Naive B cell (primary cell): ENCODE results near the gene FERMT3. TPM values are rescaled to one million over a fixed set of nuclear protein-coding genes. Genes with fewer than 3 reads are reported as not detected.

Experiments
- ATAC-seq, 2 donors: fragments of 150-1000 bp; cut with Tn5 transposase; 2 replicates each; pipeline ENCODE4 v1.10.0; 2021; ENCODE audit warnings: low read depth in 2 of 2, mild to moderate bottlenecking in 2 of 2, moderate library complexity in 2 of 2
- DNase-seq: peaks from one replicate; pipeline ENCODE4 v3.0.0; 2022
- H3K27ac Mint-ChIP-seq, 6 donors: one replicate each; pipeline ENCODE4 v1.8.0; 2020 to 2022; ENCODE audit warnings: mild to moderate bottlenecking in 6 of 6, mixed read lengths in 6 of 6, moderate library complexity in 5 of 6, inconsistent platforms in 2 of 6
- H3K27me3 Mint-ChIP-seq, 3 donors: one replicate each; pipeline ENCODE4 v1.8.0; 2021 to 2022; ENCODE audit warnings: mixed read lengths in 3 of 3, mild to moderate bottlenecking in 1 of 3
- H3K36me3 Mint-ChIP-seq, 2 donors: one replicate each; pipeline ENCODE4 v1.8.0; 2020 to 2022; ENCODE audit warnings: mixed read lengths in 2 of 2, inconsistent platforms in 1 of 2, mild to moderate bottlenecking in 1 of 2
- H3K4me1 Mint-ChIP-seq, 3 donors: one replicate each; pipeline ENCODE4 v1.8.0; 2020 to 2022; ENCODE audit warnings: mixed read lengths in 3 of 3, inconsistent platforms in 1 of 3, mild to moderate bottlenecking in 1 of 3, moderate library complexity in 1 of 3
- H3K4me3 Mint-ChIP-seq, 8 donors: one replicate each; pipeline ENCODE4 v1.8.0; 2020 to 2022; ENCODE audit warnings: mild to moderate bottlenecking in 8 of 8, mixed read lengths in 8 of 8, moderate library complexity in 8 of 8, inconsistent platforms in 2 of 8
- H3K9me3 Mint-ChIP-seq, 7 donors: one replicate each; pipeline ENCODE4 v1.8.0; 2020 to 2022; ENCODE audit warnings: mixed read lengths in 7 of 7, mild to moderate bottlenecking in 5 of 7, inconsistent platforms in 2 of 7, moderate library complexity in 1 of 7
- polyA plus RNA-seq, 6 donors: library from polyadenylated mRNA; unstranded; fragments of 300-500 nt; fragmentation: Illumina TruSeq; gene quantifications; one replicate each; pipeline ENCODE4 v1.2.3, GENCODE V29; 2021; ENCODE audit warnings: low read depth in 6 of 6

Gene FERMT3
- polyA plus RNA-seq, 6 donors from 2014 or later: 98.6 to 148 (median 118) TPM

- peaks cover 16 to 22% (median 22%) of the 10 kb centered on the region in 3 donors for H3K4me1 Mint-ChIP-seq
- H3K4me3 Mint-ChIP-seq: no peak overlapping the region
- no peaks in the 10 kb centered on the region for H3K27me3 Mint-ChIP-seq
- no peaks in the 10 kb centered on the region for H3K9me3 Mint-ChIP-seq
- DNase-seq (no peak), ATAC-seq (no peak)
- H3K36me3 Mint-ChIP-seq: peaks cover 0 to 6% of the 10 kb centered on the region in 2 donors
- H3K27ac Mint-ChIP-seq: peak overlapping the region in 3 of 6 donors; percentile 26 to 88 (median 35)
These were observed 12.3 kb downstream of the FERMT3 start for GRCh38 chr11:64218628-64219353.

- ATAC-seq: no peak
- H3K36me3 Mint-ChIP-seq: peaks cover 0 to 6% of the 10 kb centered on the region in 2 donors
These were observed 12.8 kb downstream of the FERMT3 start for GRCh38 chr11:64219354-64219684.

GRCh38 chr11:64219755-64220154, 13.2 kb downstream of the FERMT3 start:
- no peaks in the 10 kb centered on the region for H3K9me3 Mint-ChIP-seq
- H3K4me1 Mint-ChIP-seq: peaks cover 17 to 22% (median 19%) of the 10 kb centered on the region in 3 donors
- H3K27me3 Mint-ChIP-seq: no peaks in the 10 kb centered on the region
- no peak for ATAC-seq
- DNase-seq: no peak
- H3K36me3 Mint-ChIP-seq: peaks cover 0 to 6% of the 10 kb centered on the region in 2 donors
- peak overlapping the region in 1 of 6 donors; percentile 69 for H3K27ac Mint-ChIP-seq
- H3K4me3 Mint-ChIP-seq: no peak overlapping the region

More at GRCh38 chr11:64219354-64219684, 12.8 kb downstream of the FERMT3 start:
- Mint-ChIP-seq H3K4me1 (peaks cover 17 to 22% (median 18%) of the 10 kb centered on the region in 3 donors), H3K27ac (peak overlapping the region in 1 of 6 donors; percentile 88), H3K4me3 (no peak overlapping the region), H3K9me3 (no peaks in the 10 kb centered on the region), H3K27me3 (no peaks in the 10 kb centered on the region)
- DNase-seq: no peak

GRCh38 chr11:64220271-64220670, 13.8 kb downstream of the FERMT3 start:
- peaks cover 15 to 22% (median 17%) of the 10 kb centered on the region in 3 donors for H3K4me1 Mint-ChIP-seq
- peak overlapping the region in 1 of 6 donors; percentile 69 for H3K27ac Mint-ChIP-seq
- peaks cover 0 to 2% of the 10 kb centered on the region in 2 donors for H3K36me3 Mint-ChIP-seq
- ATAC-seq (no peak), DNase-seq (no peak)
- no peaks in the 10 kb centered on the region for H3K9me3 Mint-ChIP-seq
- H3K27me3 Mint-ChIP-seq: no peaks in the 10 kb centered on the region
- H3K4me3 Mint-ChIP-seq: no peak overlapping the region

GRCh38 chr11:64220798-64221197, 14.3 kb downstream of the FERMT3 start:
- ATAC-seq (no peak), DNase-seq (no peak)
- no peak overlapping the region for H3K4me3 Mint-ChIP-seq
- H3K27me3 Mint-ChIP-seq: no peaks in the 10 kb centered on the region
- no peak overlapping the region for H3K27ac Mint-ChIP-seq
- H3K36me3 Mint-ChIP-seq: no peaks in the 10 kb centered on the region
- H3K9me3 Mint-ChIP-seq: no peaks in the 10 kb centered on the region
- peaks cover 12 to 22% (median 14%) of the 10 kb centered on the region in 3 donors for H3K4me1 Mint-ChIP-seq

- Mint-ChIP-seq H3K4me3 (no peak overlapping the region), H3K36me3 (no peaks in the 10 kb centered on the region), H3K27me3 (no peaks in the 10 kb centered on the region), H3K9me3 (no peaks in the 10 kb centered on the region), H3K4me1 (peaks cover 16 to 31% (median 21%) of the 10 kb centered on the region in 3 donors), H3K27ac (peak overlapping the region in 1 of 6 donors; percentile 4)
- ATAC-seq: no peak
- no peak for DNase-seq
These were observed 16.1 kb downstream of the FERMT3 start for GRCh38 chr11:64222651-64223000.

- H3K27ac Mint-ChIP-seq: peak overlapping the region in 2 of 6 donors; percentile 4 to 65
- no peaks in the 10 kb centered on the region for H3K9me3 Mint-ChIP-seq
- H3K36me3 Mint-ChIP-seq: no peaks in the 10 kb centered on the region
- no peaks in the 10 kb centered on the region for H3K27me3 Mint-ChIP-seq
- H3K4me1 Mint-ChIP-seq: peaks cover 17 to 35% (median 26%) of the 10 kb centered on the region in 3 donors
- no peak overlapping the region for H3K4me3 Mint-ChIP-seq
- no peak for ATAC-seq
- no peak for DNase-seq
These were observed 16.6 kb downstream of the FERMT3 start for GRCh38 chr11:64223001-64223651.

- peak overlapping the region in 4 of 6 donors; percentile 69 to 96 (median 80) for H3K27ac Mint-ChIP-seq
- H3K27me3 Mint-ChIP-seq: no peaks in the 10 kb centered on the region
- peak overlapping the region; percentile 63 to 96 (median 92) for H3K4me3 Mint-ChIP-seq
- DNase-seq (no peak), ATAC-seq (no peak)
- H3K9me3 Mint-ChIP-seq: no peaks in the 10 kb centered on the region
- H3K36me3 Mint-ChIP-seq: no peaks in the 10 kb centered on the region
- peaks cover 18 to 35% (median 34%) of the 10 kb centered on the region in 3 donors for H3K4me1 Mint-ChIP-seq
These were observed 17.8 kb downstream of the FERMT3 start for GRCh38 chr11:64224151-64224890.

- no peaks in the 10 kb centered on the region for H3K27me3 Mint-ChIP-seq
- peaks cover 21 to 43% (median 41%) of the 10 kb centered on the region in 3 donors for H3K4me1 Mint-ChIP-seq
- ATAC-seq (no peak), DNase-seq (no peak)
- peak overlapping the region; percentile 33 to 96 (median 76) for H3K27ac Mint-ChIP-seq
- H3K4me3 Mint-ChIP-seq: peak overlapping the region; percentile 33 to 96 (median 94)
- no peaks in the 10 kb centered on the region for H3K9me3 Mint-ChIP-seq
- no peaks in the 10 kb centered on the region for H3K36me3 Mint-ChIP-seq
These were observed 18.5 kb downstream of the FERMT3 start for GRCh38 chr11:64224891-64225607.

GRCh38 chr11:64225608-64226506, 19.3 kb downstream of the FERMT3 start, which contains the start of the genes NUDT22 and TRPT1:
Gene NUDT22, plus strand, starts transcription at chr11:64226274. Its CDS starts 379 bp downstream, at chr11:64226653.
Gene TRPT1, minus strand, starts transcription at chr11:64226186. Its CDS starts 326 bp downstream, at chr11:64225860.
- peak; percentile 92 for DNase-seq
- peak within 1 kb of the TSS; percentile 91 to 96 (median 92) for H3K27ac Mint-ChIP-seq
- no peaks in the 10 kb centered on the region for H3K27me3 Mint-ChIP-seq
- peaks cover 21 to 46% (median 43%) of the 10 kb centered on the region in 3 donors for H3K4me1 Mint-ChIP-seq
- H3K36me3 Mint-ChIP-seq: no peaks in the 10 kb centered on the region
- H3K4me3 Mint-ChIP-seq: peak within 1 kb of the TSS; percentile 87 to 96 (median 94)
- ATAC-seq: peak; percentile 53 to 57
- no peaks in the 10 kb centered on the region for H3K9me3 Mint-ChIP-seq

GRCh38 chr11:64226507-64227051, 20.1 kb downstream of the FERMT3 start:
- Mint-ChIP-seq H3K27me3 (no peaks in the 10 kb centered on the region), H3K27ac (peak overlapping the region; percentile 91 to 96 (median 92)), H3K4me1 (peaks cover 21 to 53% (median 49%) of the 10 kb centered on the region in 3 donors), H3K9me3 (no peaks in the 10 kb centered on the region), H3K36me3 (no peaks in the 10 kb centered on the region), H3K4me3 (peak overlapping the region; percentile 87 to 96 (median 94))
- ATAC-seq (peak; percentile 20 to 26), DNase-seq (peak; percentile 72)
